Measurements from ENCODE around the gene C5.
"Not testable (repeated sequence)": the region's sequence is repeated elsewhere in the genome, so short reads cannot be mapped to it uniquely, and the experiment has no call there.

The C5 gene

GRCh38 chr9:120977321-120977720, 72.8 kb downstream of the C5 start:
- DNase-seq = no peak

DNA sequence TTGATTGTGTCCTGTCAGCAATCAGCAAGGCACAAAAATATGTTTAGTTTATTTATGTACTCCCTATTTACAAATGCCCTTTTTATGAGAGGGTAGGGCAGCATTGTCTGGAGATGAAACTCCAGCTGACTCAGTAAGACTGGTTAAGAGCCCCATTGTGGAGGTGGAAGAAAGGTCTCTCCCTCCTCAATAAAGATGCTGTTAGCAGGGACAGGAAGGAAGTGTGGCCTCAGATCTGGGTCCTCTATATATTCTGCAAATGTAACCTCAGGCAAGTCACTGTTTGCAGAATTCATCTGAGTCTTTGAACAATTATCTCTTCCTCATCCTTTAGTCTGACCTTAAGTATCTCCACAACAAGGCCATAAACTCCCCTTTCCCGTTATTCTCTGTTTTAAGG, 75.2 kb downstream of the C5 start:
- DNase-seq = no peak

DNA sequence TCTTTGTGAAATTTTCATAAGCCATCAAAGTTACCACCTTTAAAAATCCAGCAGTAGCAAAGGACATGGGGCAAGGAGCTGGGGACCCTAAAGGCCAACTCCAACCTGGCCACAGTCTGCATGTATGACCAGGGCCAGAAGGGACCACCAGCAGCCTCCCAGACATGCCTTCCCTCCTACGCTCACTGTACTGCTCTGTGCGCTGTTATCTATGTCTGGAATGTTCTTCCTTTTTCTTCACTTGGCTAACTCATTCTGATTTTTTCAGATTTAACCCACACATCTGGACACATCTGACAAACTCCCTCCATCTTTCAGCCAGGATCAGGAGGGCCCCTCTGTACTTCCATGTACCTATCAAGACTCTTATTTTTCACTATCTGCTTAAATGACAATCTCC, 75.9 kb downstream of the C5 start:
- no peak for DNase-seq

DNA sequence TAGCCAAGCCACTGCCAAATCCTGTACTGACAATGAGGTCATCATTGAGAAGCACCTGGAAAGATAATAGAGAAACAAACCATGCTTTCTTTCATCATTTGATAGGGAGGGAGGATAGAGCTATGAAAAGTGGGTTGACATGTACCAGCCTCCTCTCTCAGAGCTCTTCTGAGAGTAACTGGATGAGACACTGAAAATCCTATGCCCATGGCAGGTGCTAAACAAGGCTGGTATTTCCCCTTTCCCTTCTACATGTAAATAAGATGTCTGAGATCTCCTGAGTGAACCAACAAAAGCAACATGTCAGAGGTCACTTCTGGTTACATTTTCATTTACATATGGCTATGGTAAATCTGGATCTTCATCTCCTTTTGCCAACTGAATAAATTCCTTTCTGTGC, 78.1 kb downstream of the C5 start:
- DNase-seq = no peak

GRCh38 chr9:120971471-120971870, 78.6 kb downstream of the C5 start:
- DNase-seq = not testable (repeated sequence)

DNA sequence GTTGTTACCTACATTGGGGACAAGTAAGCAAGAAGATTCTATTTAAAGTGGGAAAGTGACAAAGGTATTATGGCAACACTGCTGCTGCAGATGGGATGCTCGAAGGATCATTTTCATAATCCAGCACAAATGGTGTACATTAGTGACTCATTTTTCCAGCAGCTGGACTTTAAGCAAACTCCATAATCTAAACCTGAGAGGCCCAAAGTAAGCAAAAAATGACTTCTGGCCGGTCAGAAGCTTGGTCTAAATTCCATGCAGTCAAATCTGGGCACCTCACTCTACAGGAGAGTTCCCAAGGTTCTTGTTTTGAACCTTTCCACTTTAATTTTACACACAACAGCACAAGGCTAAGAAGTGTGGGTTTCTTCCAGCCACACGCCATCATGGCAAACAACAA, 79.8 kb downstream of the C5 start:
- no peak for DNase-seq

DNA sequence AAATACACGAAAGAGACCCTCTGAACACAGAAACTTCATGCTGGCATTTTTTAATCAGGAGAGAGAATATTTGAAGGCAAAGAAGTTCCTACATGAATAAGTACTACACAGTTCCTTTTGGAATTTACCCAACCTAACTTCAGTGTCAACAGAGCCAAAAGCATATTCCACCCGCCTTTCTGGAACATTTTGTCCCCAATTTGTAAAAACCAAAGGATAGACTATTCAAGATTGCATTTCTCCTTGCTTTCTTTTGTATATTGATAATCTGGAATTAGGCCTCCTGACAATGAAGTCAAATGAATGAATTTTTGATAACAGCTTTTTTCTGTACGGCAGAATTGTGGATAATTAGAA, 84.1 kb downstream of the C5 start:
- no peak for DNase-seq

- DNase-seq = no peak
Observed at GRCh38 chr9:120965344-120966012, 84.6 kb downstream of the C5 start.

DNA sequence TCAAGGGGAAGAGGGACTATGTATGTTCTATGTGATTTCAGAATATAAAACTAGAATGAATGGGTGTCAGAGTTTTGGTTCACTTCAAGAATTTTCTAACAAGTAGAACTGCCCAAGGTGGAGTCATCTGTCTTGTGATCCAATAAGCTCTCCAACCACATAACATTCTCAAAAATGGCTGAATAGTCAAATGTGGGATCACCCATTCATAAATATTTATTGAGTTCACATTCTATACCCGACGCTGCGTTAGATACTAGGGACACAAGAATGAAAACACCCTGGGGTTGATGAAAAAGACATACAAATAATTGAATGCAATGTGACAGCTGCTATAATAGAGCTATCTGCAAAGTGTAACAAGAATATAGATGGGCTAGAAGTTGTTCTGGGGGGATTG, 88.1 kb downstream of the C5 start:
- DNase-seq = no peak

- no peak for DNase-seq
Observed at GRCh38 chr9:120960001-120960400, 90.1 kb downstream of the C5 start.

- no peak for DNase-seq
Observed at GRCh38 chr9:120956862-120957261, 93.2 kb downstream of the C5 start.

GRCh38 chr9:120951960-120952618, 98.0 kb downstream of the C5 start:
- DNase-seq = no peak

GRCh38 chr9:120950421-120951388, 99.4 kb downstream of the C5 start:
- no peak for DNase-seq

GRCh38 chr9:120949290-120949689, 100.8 kb downstream of the C5 start:
- no peak for DNase-seq

GRCh38 chr9:120948824-120949223, 101.3 kb downstream of the C5 start:
- no peak for DNase-seq

- DNase-seq = no peak
Observed at GRCh38 chr9:120947222-120947621, 102.9 kb downstream of the C5 start.

DNA sequence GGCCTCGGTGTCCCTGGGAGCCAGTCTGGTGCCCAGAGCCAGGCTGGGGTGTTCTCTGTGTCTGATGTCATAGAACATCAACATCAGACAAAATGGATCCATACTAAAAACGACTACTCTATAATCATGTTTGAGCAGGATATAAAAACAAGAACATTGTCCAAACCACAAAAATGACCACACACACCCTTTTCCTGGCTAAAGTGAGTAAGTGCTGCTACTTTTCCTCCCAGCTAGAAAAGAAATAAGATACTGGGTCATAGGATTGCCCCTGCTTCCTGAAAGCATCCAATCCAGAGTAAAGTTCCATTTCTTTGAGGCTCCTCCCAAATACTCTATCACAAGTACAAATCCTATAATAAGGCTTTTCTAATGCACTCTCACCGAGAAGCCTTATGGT, 103.8 kb downstream of the C5 start:
- no peak for DNase-seq

DNA sequence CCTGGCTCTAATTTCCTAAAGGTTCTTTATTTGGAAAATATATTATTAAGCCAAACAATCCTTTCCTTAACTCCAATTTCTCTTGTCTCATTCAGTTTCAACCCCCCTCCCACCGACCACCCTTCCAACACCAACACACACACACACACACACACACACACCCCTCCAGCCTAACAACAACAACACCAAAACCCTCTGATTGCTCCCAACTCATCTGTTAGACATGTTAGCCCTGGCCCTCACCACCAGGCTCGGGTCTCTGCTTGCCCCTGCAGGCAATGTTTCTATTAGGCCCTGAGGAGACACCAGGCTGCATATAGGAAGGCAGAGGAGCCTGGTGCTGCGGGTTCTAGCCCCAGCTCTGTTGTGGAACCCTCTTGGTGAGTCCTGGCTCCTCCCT, 105.1 kb downstream of the C5 start:
- no peak for DNase-seq

DNA sequence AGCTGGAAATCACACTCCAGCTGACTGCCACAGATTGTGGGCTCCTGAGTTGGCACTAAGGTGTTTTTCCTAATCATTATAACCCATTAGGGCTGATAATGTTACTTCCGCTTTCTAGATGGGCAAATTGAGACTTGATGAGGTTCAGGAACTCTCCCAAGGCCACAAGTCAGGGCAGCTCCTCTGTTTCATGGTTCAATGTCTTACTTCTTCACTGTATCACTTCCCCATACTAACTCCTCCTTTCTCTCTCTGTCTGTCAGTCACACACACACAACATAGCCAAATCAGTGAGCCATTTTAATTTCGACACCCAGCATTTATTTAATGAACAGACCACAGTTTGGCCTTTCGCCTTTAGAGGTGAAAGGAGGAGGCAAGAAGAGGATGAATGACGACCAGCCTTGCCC, 105.6 kb downstream of the C5 start:
- DNase-seq = peak; percentile 64

GRCh38 chr9:120942186-120943001, 107.7 kb downstream of the C5 start:
- no peak for DNase-seq

DNA sequence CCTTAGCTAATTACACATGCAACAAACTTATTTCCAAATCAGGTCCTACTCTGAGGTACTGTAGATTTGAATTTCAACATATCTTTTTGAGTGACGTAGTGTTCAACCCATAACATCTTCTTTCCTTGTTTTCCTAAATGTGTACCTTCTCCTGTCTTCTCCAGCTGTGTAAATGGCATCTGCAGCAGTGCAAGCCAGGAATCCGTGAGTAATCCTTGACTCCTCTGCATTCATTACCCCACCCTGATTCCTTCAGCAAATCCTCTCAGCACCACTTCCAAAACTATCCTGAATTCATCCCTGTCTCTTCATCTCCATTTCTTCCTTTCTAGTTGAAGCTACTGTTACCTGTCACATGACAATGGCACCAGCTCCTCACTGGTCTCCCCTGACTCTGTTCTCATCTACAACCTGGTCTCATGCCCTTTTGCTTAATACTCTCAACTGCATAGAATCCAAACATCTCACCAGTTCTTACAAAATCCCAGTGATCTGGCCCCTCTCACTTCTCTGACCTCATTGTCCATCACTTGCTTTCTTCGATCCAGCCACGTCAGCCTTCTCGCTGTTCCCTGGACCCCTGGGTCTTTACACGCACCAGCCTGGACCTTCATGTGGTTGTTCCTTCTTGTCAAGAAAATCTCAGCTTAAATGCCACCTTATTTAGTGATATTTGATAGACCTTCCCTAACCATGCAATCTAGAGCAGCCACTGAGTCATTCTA, 108.9 kb downstream of the C5 start:
- DNase-seq = no peak

- no peak for DNase-seq
Observed at GRCh38 chr9:120940573-120940972, 109.5 kb downstream of the C5 start.

Data from SIG-M5 (cell line).